8988T (cell line): ENCODE results near the gene SARS1.
A peak's percentile ranks its signal among the peaks of the same experiment; 100 is the strongest.

Experiments used
- DNase-seq: peaks from one replicate; pipeline ENCODE4 v3.0.0; 2011

SARS1 gene

GRCh38 chr1:109263597-109264378, 50.1 kb downstream of the SARS1 start:
- DNase-seq: peak; percentile 95

GRCh38 chr1:109264379-109264755, 50.6 kb downstream of the SARS1 start:
- DNase-seq: no peak

GRCh38 chr1:109265016-109265415, 51.3 kb downstream of the SARS1 start:
- DNase-seq: no peak

GRCh38 chr1:109265741-109266330, 52.1 kb downstream of the SARS1 start:
- DNase-seq: no peak

GRCh38 chr1:109266965-109267364, 53.2 kb downstream of the SARS1 start:
- no peak for DNase-seq

- no peak for DNase-seq
Measured at GRCh38 chr1:109267743-109268300, 54.1 kb downstream of the SARS1 start.

- DNase-seq: no peak
Measured at GRCh38 chr1:109268431-109269211, 54.9 kb downstream of the SARS1 start.

GRCh38 chr1:109269212-109269980, 55.7 kb downstream of the SARS1 start:
- DNase-seq: no peak

- DNase-seq: no peak
Measured at GRCh38 chr1:109269981-109270622, 56.4 kb downstream of the SARS1 start.

- DNase-seq: no peak
Measured at GRCh38 chr1:109270623-109271317, 57.1 kb downstream of the SARS1 start.

GRCh38 chr1:109271458-109271857, 57.7 kb downstream of the SARS1 start:
- no peak for DNase-seq

- DNase-seq: no peak
Measured at GRCh38 chr1:109272021-109272799, 58.5 kb downstream of the SARS1 start.

- DNase-seq: no peak
Measured at GRCh38 chr1:109272831-109273547, 59.3 kb downstream of the SARS1 start.

- no peak for DNase-seq
Measured at GRCh38 chr1:109273570-109274288, 60.0 kb downstream of the SARS1 start.

GRCh38 chr1:109274533-109275476, 61.1 kb downstream of the SARS1 start:
- DNase-seq: no peak

- no peak for DNase-seq
Measured at GRCh38 chr1:109275706-109276345, 62.1 kb downstream of the SARS1 start.

- DNase-seq: no peak
Measured at GRCh38 chr1:109277434-109278204, 63.9 kb downstream of the SARS1 start.
